Raji (cell line): ENCODE data around the gene CNTN5.

ENCODE experiments used
- POLR2A ChIP-seq: IDR thresholded peaks from 2 replicates; pipeline ENCODE4 v1.6.1; 2011; ENCODE audit warnings: low read depth, low read length, control low read depth; ENCODE audit not compliant: insufficient read depth

CNTN5 gene

GRCh38 chr11:100273066-100273815, 1252.5 kb downstream of the CNTN5 start:
- TF ChIP-seq POLR2A, result no peak

- TF ChIP-seq POLR2A, result no peak
Observed at GRCh38 chr11:100294748-100295147, 1274.0 kb downstream of the CNTN5 start.

- no peak for TF ChIP-seq POLR2A
Observed at GRCh38 chr11:100296051-100296679, 1275.4 kb downstream of the CNTN5 start.

- TF ChIP-seq POLR2A, result no peak
Observed at GRCh38 chr11:100297516-100297915, 1276.8 kb downstream of the CNTN5 start.

GRCh38 chr11:100302824-100303223, 1282.1 kb downstream of the CNTN5 start:
- no peak for TF ChIP-seq POLR2A

- TF ChIP-seq POLR2A, result no peak
Observed at GRCh38 chr11:100303897-100304296, 1283.1 kb downstream of the CNTN5 start.

GRCh38 chr11:100308202-100308601, 1287.5 kb downstream of the CNTN5 start:
- no peak for TF ChIP-seq POLR2A

- no peak for TF ChIP-seq POLR2A
Observed at GRCh38 chr11:100315946-100316345, 1295.2 kb downstream of the CNTN5 start.

- no peak for TF ChIP-seq POLR2A
Observed at GRCh38 chr11:100316952-100317351, 1296.2 kb downstream of the CNTN5 start.

GRCh38 chr11:100319691-100320090, 1298.9 kb downstream of the CNTN5 start:
- no peak for TF ChIP-seq POLR2A

- no peak for TF ChIP-seq POLR2A
Observed at GRCh38 chr11:100328626-100329340, 1308.0 kb downstream of the CNTN5 start.

- no peak for TF ChIP-seq POLR2A
Observed at GRCh38 chr11:100329352-100329751, 1308.6 kb downstream of the CNTN5 start.

GRCh38 chr11:100336873-100337272, 1316.1 kb downstream of the CNTN5 start:
- no peak for TF ChIP-seq POLR2A

- no peak for TF ChIP-seq POLR2A
Observed at GRCh38 chr11:100338144-100338840, 1317.5 kb downstream of the CNTN5 start.
